NCI-H460 (cell line): ENCODE data around the gene DKK2. TPM values are rescaled to one million over a fixed set of nuclear protein-coding genes. Genes with fewer than 3 reads are reported as not detected.
"Not testable (repeated sequence)": the region's sequence is repeated elsewhere in the genome, so short reads cannot be mapped to it uniquely, and the experiment has no call there.

Experiments
- DNase-seq: peaks from one replicate; pipeline ENCODE4 v3.0.0-alpha.2; 2016; ENCODE audit warnings: low read depth; ENCODE audit errors: extremely low read depth
- total RNA-seq: library from RNA; depleted of rRNA; stranded (reverse); fragments of >200 nt; shearing (Covaris generic); gene quantifications from 2 replicates; pipeline ENCODE4 v1.2.3, GENCODE V29; 2014

DKK2 gene
- total RNA-seq, 1 experiment from 2014 or later = not detected

DNA sequence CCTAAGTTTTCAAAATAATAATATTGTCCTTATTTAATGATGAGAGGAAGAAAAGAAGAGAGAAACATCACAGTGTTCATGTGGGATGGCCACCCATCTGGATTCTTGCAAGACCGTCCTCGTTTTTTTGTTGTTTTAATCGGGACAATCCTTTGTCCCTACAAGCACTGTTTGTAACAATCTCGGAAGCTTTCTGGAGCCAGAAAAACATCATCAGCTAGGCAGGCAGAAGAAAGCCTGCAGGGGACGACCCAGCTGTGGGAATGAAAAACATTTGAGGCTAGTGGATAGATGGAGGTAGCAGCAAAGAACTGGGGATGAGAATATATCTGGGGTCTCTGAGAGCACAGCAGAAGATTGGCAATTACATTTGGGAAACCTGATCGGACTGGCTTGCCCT is 105.6 kb downstream of the DKK2 start:
- no peak for DNase-seq

DNA sequence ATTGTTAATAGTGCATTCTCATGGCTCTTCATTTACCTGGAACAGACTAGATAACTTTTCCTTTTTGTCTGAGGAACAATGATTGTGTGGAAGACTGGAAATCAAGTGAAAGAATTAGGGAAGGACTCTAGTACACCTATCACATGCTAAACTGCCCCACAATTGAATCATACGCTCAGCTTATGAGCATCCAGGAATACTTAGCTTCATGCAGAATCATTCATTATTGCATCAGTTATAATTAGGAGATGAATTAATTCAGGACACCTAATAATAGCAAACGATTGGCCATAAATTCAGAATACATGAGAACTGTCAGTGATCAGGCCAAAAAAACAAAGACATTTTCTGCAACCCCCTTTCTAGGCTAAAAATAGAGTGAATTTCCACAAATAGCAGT is 106.9 kb downstream of the DKK2 start:
- DNase-seq = no peak

DNA sequence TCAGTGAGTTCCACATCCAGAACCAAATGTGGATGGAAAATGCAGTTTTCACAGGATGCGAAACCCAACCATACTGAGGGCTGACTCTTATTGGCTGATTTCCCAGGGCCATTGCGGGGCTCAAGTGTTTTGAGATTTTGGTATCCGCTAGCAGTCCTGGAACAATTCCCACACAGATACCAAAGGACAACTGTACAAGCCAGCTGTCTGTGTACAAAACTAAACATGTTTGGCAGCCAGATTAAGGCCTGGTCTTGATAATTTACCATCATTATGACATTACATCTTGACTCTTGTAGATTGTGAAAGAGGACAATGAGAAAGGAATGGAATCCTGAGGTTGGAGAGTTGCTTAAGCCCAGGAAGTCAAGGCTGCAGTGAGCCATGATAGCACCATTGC is 121.9 kb downstream of the DKK2 start:
- DNase-seq = no peak

DNA sequence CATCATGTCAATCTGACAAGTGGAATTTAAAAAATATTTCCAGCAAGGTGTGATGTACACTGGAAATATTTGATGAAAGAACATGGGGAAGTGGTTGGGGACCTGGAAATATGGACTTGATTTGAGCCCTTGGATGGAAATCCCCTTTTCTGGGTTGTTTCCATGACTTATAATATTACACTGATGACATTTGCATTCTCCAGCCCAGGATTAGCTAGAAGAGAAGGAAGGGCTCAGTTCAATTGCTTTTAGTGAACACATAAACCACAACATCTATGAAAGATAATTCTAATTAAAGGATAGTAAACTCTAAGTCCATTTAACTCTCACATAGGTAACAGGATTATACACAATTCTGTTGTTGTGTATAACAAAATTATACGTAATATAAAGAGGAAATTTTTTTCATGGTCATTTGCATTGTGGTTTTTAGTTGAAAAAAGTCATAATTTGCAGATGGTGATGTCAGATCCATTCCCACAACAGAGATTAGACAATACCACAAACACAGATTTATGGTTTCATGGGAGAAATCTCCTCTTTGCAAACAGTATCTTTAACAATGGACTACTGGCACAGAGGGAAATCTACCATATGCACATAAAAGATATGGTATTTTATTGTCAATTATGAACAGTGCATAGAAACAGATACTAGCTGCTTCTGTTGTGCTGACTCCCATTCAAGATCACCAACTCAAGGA is 126.5 kb downstream of the DKK2 start:
- no peak for DNase-seq

DNA sequence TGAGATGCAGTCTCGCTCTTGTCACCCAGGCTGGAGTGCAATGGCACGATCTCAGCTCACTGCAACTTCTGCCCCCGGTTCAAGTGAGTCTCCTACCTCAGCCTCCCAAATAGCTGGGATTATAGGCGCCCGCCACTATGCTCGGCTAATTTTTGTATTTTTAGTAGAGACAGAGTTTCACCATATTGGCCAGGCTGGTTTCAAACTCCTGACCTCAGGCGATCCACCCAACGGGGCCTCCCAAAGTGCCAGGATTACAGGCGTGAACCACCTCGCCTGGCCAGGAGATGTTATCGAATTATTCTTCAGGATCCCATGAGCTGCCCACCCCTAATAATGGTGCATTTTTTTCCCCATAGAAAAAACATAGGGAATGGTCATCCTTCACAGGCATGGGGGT is 128.1 kb downstream of the DKK2 start:
- DNase-seq = not testable (repeated sequence)

DNA sequence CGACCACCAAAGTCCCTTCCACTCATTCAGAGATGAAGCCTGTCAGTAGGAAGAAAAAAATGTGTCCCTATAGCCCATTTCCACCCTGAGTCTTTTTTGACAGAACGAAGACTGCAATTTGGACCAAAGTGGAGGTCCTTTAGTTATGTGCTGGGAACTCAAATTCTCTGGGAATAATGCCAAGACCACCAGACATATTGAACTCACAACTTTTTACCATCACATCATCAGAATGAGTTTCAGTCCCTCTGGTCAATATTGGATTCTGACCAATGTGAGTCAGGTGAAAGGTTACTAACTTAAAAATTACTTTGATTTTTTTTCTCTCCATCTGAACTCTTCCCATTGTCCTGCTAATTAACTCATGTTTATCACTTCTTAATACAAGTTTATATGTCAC is 128.9 kb downstream of the DKK2 start:
- DNase-seq = no peak

DNA sequence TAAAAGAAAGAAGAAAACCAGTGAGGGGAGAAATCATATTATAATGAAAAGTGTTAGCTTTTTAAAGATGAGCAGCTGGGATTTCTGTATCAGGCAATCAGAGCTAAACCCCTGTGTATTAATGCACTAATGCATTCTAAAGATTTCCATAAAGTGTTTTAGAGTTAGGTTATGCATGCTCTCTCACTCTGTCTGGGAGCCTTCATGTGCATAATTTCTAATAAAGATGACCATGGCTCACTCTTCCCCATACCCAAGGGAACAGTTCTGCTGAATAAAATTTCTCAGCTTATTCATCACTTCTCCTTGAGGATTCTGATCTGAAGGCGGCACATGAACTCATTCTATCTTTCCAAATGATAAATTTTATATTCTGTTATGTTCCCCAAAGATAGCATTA is 129.4 kb downstream of the DKK2 start:
- DNase-seq = no peak

DNA sequence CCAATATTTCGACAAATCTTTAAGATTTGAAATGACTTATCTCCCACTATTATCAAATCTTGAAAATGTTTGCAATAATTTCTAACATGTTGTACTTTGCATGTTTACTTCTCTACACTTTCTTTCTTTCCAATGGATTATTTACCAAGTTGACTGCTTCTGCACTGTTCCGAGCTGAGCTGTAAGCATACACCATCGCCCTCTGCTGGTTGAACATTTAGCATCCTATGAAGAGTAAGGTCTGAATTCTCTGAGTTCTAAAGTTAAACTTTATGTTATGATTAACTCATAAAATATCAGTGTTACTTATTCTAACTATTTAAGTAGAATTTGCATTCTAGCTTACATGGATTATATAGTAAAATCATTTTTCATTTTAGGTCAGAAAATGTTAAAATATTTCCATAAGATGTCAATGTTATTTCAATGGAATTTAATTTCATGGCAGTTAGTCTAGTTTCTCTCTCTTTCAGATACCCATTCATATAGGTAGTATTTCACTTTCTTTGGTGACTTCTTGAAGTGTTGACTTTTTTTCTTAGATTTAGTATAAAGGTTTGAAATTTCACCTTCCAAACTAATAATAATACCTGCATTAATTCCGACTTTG is 137.4 kb downstream of the DKK2 start:
- peak; percentile 18 for DNase-seq

DNA sequence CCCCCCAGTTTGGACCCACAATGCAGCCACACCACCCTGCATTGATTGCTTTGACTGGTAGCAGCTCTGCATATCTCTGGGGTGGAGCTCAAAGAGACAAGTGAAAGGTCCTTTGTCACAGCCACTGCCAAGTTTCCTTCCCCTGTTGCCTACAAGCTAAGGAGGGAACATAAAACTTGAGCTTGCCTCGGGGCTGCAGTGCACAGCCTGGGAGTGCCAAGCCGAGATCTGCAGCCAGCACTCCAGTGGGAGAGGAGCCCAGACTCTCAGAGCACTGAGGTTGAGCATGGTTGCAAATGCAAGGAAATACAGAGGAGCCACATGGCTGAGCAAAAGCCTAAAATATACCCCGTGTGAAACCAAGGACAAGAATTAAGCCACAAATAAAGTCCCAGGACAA is 142.2 kb downstream of the DKK2 start:
- DNase-seq = no peak

DNA sequence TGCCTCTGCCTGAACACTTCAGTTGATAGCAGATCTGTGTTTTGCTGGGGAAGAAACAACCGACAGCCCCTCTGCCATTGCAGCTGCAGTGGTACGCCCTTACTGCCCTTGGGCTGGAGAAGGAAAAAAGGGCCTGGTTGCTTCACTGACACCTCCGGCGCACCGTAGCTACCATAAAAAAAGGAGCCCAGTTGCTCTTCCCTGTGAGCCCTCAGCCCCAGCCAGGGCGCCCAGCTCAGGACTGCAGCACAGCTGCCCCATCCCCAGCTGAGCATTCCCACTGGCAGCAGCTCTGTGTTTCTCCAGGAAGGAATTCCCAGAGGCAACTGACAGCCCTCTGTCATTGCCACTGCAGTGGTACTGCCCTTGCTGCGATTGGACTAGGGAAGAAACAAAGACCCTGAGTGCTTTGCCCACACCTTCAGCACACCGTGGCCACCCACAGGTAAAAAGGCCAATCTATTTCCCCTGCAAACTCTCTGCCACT is 142.7 kb downstream of the DKK2 start:
- DNase-seq = no peak

DNA sequence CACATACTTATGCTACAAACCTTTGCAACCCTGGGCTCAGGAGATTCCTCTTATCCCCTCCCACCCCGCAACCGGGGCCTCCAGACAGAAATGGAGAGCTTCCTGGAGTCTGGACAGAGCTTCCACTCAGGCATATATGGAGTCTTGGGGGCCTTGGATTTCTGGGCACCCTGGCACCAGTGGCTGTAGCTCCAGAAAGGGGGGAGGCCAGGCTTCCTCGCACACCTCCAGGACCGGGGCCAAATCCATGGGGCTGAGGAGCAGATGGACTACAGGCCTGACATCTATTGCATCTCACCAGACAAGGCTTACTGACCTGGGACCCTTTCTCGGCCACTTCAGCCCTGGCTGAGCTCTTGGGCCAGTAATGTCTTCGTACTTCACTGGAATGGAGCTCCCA is 143.3 kb downstream of the DKK2 start:
- DNase-seq = no peak

DNA sequence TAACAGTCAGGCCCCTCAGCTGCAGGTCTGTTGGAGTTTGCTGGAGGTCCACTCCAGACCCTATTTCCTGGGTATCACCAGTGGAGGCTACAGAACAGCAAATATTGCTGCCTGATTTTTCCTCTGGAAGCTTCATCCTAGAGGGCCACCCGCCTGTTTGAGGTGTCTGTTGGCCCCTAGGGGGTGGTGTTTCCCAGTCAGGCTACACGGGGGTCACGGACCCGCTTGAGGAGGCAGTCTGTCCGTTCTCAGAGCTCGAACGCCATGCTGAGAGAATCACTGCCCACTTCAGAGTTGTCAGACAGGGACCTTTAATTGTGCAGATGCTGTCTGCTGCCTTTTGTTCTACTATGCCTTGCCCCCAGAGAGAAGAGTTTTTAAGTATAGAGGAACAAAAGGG is 160.8 kb downstream of the DKK2 start:
- no peak for DNase-seq
